Astrocyte of the cerebellum (primary cell): ENCODE results near the gene KCNIP1.

Source experiments
- DNase-seq: peaks from one replicate; pipeline ENCODE4 v3.0.0-alpha.2; 2011; ENCODE audit warnings: low read depth
- H3K4me3 ChIP-seq: 2 replicates; pipeline ENCODE4 v1.5.1; 2011; ENCODE audit warnings: mild to moderate bottlenecking, low read depth, low read length, moderate library complexity
- CTCF ChIP-seq: IDR thresholded peaks from 2 replicates; pipeline ENCODE4 v1.5.1; 2012; ENCODE audit warnings: low read length, low read depth, moderate library complexity, mild to moderate bottlenecking; ENCODE audit errors: missing control alignments
- in situ Hi-C: cut with HindIII; loops from 2 replicates; pipeline ENCODE4 v1.10.0; 2017; ENCODE audit warnings: low sequenced_read_pairs

Gene KCNIP1

GRCh38 chr5:170691657-170692056 lies 187.8 kb downstream of the KCNIP1 start:
- in situ Hi-C loops = no loop called here
- no peak for DNase-seq
- H3K4me3 ChIP-seq = no peak overlapping the region
- no peak for TF ChIP-seq CTCF

GRCh38 chr5:170693701-170694100 lies 189.9 kb downstream of the KCNIP1 start:
- in situ Hi-C loops = no loop called here
- no peak for TF ChIP-seq CTCF

GRCh38 chr5:170694911-170695310 lies 191.1 kb downstream of the KCNIP1 start:
- H3K4me3 ChIP-seq = no peak overlapping the region
- DNase-seq = no peak
- TF ChIP-seq CTCF = no peak
- in situ Hi-C loops = no loop called here

More at GRCh38 chr5:170693701-170694100, 189.9 kb downstream of the KCNIP1 start:
- no peak overlapping the region for H3K4me3 ChIP-seq
- no peak for DNase-seq

- TF ChIP-seq CTCF = no peak
- in situ Hi-C loops = no loop called here
- DNase-seq = no peak
- no peak overlapping the region for H3K4me3 ChIP-seq
Observed at GRCh38 chr5:170697031-170697430, 193.2 kb downstream of the KCNIP1 start.

- TF ChIP-seq CTCF = no peak
Observed at GRCh38 chr5:170700503-170700902, 196.7 kb downstream of the KCNIP1 start.

GRCh38 chr5:170701334-170701733 lies 197.5 kb downstream of the KCNIP1 start:
- in situ Hi-C loops = no loop called here

More at GRCh38 chr5:170700503-170700902, 196.7 kb downstream of the KCNIP1 start:
- DNase-seq = no peak
- H3K4me3 ChIP-seq = no peak overlapping the region
- in situ Hi-C loops = no loop called here

More at GRCh38 chr5:170701334-170701733, 197.5 kb downstream of the KCNIP1 start:
- H3K4me3 ChIP-seq = no peak overlapping the region
- no peak for TF ChIP-seq CTCF
- no peak for DNase-seq
